Osteocyte (in vitro differentiated cells): Measurements from ENCODE around the gene NAALAD2. TPM values are rescaled to one million over a fixed set of nuclear protein-coding genes. Genes with fewer than 3 reads are reported as not detected.

ENCODE experiments used
- DNase-seq: peaks from one replicate; pipeline ENCODE4 v3.0.0; 2021; ENCODE audit warnings: mixed read lengths; ENCODE audit not compliant: unreplicated experiment; ENCODE audit errors: extremely low spot score
- H3K27ac Mint-ChIP-seq: one replicate; pipeline ENCODE4 v1.8.0; 2021; ENCODE audit warnings: mild to moderate bottlenecking, mixed read lengths; ENCODE audit not compliant: unreplicated experiment
- H3K27me3 Mint-ChIP-seq: one replicate; pipeline ENCODE4 v1.8.0; 2021; ENCODE audit warnings: mixed read lengths; ENCODE audit not compliant: unreplicated experiment
- H3K36me3 Mint-ChIP-seq: one replicate; pipeline ENCODE4 v1.8.0; 2021; ENCODE audit warnings: mixed read lengths; ENCODE audit not compliant: unreplicated experiment
- H3K4me1 Mint-ChIP-seq: one replicate; pipeline ENCODE4 v1.8.0; 2021; ENCODE audit warnings: mixed read lengths; ENCODE audit not compliant: unreplicated experiment
- H3K4me3 Mint-ChIP-seq: one replicate; pipeline ENCODE4 v1.8.0; 2021; ENCODE audit warnings: mild to moderate bottlenecking, moderate library complexity, mixed read lengths; ENCODE audit not compliant: unreplicated experiment
- H3K9me3 Mint-ChIP-seq: one replicate; pipeline ENCODE4 v1.8.0; 2021; ENCODE audit warnings: mixed read lengths; ENCODE audit not compliant: unreplicated experiment
- total RNA-seq: library from RNA; stranded (reverse); gene quantifications from 2 replicates; pipeline ENCODE4 v1.2.1, GENCODE V29; 2021
- TF ChIP-seq, protein P1 (sequence below): fragments of 200-600 bp; sonication (generic); IDR thresholded peaks from 2 replicates; pipeline ENCODE4 v1.5.0; 2021; ENCODE audit warnings: antibody characterized with exemption, mild to moderate bottlenecking, moderate library complexity

The NAALAD2 gene
- total RNA-seq, 1 donor from 2014 or later, result 5.5 TPM

DNA sequence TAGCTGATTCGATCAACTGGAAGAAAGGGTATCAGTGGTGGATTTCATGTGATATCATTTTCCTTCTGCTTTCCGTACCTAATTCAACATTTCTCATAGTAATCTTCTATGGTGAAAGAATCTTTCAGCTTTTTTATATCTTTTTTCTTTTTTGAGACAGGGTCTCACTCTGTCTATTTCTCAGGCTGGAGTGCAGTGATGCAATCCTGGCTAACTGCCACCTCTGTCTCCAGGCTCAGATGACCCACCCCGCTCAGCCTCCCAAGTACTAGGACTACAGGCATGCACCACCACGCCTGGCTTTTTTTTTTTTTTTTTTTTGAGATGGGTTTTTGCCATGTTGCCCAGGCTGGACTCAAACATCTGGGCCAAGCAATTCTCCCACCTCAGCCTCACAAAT lies 107.0 kb downstream of the NAALAD2 start:
- TF ChIP-seq, protein P1, sequence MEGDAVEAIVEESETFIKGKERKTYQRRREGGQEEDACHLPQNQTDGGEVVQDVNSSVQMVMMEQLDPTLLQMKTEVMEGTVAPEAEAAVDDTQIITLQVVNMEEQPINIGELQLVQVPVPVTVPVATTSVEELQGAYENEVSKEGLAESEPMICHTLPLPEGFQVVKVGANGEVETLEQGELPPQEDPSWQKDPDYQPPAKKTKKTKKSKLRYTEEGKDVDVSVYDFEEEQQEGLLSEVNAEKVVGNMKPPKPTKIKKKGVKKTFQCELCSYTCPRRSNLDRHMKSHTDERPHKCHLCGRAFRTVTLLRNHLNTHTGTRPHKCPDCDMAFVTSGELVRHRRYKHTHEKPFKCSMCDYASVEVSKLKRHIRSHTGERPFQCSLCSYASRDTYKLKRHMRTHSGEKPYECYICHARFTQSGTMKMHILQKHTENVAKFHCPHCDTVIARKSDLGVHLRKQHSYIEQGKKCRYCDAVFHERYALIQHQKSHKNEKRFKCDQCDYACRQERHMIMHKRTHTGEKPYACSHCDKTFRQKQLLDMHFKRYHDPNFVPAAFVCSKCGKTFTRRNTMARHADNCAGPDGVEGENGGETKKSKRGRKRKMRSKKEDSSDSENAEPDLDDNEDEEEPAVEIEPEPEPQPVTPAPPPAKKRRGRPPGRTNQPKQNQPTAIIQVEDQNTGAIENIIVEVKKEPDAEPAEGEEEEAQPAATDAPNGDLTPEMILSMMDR, result no peak
- no peak for DNase-seq
- peaks cover 61% of the 10 kb centered on the region for H3K27me3 Mint-ChIP-seq
- H3K27ac Mint-ChIP-seq, result no peak overlapping the region
- H3K9me3 Mint-ChIP-seq, result no peaks in the 10 kb centered on the region
- H3K4me1 Mint-ChIP-seq, result no peaks in the 10 kb centered on the region
- no peaks in the 10 kb centered on the region for H3K36me3 Mint-ChIP-seq
- H3K4me3 Mint-ChIP-seq, result no peak overlapping the region

Other genes with a start within 250 kb of the NAALAD2 start
- not detected in 2 replicates for gene TRIM49D1, start 212.4 kb upstream of the NAALAD2 start, total RNA-seq
- gene TRIM49D2, start 210.6 kb upstream of the NAALAD2 start, total RNA-seq, result not detected in 2 replicates
- gene TRIM64, start 168.6 kb upstream of the NAALAD2 start, total RNA-seq, result not detected in 2 replicates
- not detected in 2 replicates for gene TRIM49C, start 103.6 kb upstream of the NAALAD2 start, total RNA-seq
- gene UBTFL1, start 48.7 kb upstream of the NAALAD2 start, total RNA-seq, result not detected in 2 replicates
- 30.8 and 35.1 TPM in 2 replicates for gene CHORDC1, start 88.4 kb downstream of the NAALAD2 start, total RNA-seq